Measurements from ENCODE around the gene SUDS3.

- TF ChIP-seq CTCF (conservative IDR thresholded peaks at IDR 0.05 in 1 of 2, IDR thresholded peaks at IDR 0.05 in 1 of 2; ENCODE audit: low read depth in 1 of 2, low read length in 2 of 2) (no peak), EZH2 (IDR thresholded peaks at IDR 0.05; ENCODE audit: low read length, missing control alignments) (no peak)
Observed at GRCh38 chr12:118446247-118446646, 69.9 kb downstream of the SUDS3 start.

All from fibroblast of lung (primary cell).